Caco-2 (cell line): ENCODE measurements around the gene MRPL33. TPM values are rescaled to one million over a fixed set of nuclear protein-coding genes. Genes with fewer than 3 reads are reported as not detected.

Source experiments
- BruUV-seq: library from RNA; stranded (reverse); fragments of 400-500 nt; replicated peaks from 2 replicates; lab custom pipeline; 2021; lab: Mats Ljungman, UMichigan
- CTCF ChIA-PET: fragments of 300-600 bp; sonication (Branson Sonifier 250); formaldehyde crosslinking; loops from one replicate; lab custom pipeline; 2022; ENCODE audit warnings: antibody characterized with exemption; lab: Charles Lee
- POLR2A ChIA-PET: fragments of 300-600 bp; sonication (Branson Sonifier 250); formaldehyde crosslinking; loops from one replicate; lab custom pipeline; 2022; ENCODE audit warnings: antibody characterized with exemption; lab: Charles Lee
- DNase-seq, 2 experiments: peaks; one replicate each; pipeline versions ENCODE4 v3.0.0 to v3.0.0-alpha.2; 2020 to 2022
- H3K27me3 ChIP-seq: replicated peaks from 2 replicates; pipeline ENCODE4 v1.6.0; 2011; ENCODE audit warnings: low read length; ENCODE audit not compliant: control insufficient read depth, insufficient read depth
- H3K36me3 ChIP-seq: 2 replicates; pipeline ENCODE4 v1.5.1; 2011; ENCODE audit warnings: low read length; ENCODE audit not compliant: control insufficient read depth, insufficient read depth
- H3K4me1 ChIP-seq: fragments of 250-450 bp; sonication (Bioruptor Pico); 2 replicates; pipeline ENCODE4 v1.5.1; 2020; ENCODE audit warnings: mild to moderate bottlenecking
- H3K4me3 ChIP-seq: 2 replicates; pipeline ENCODE4 v1.5.1; 2011; ENCODE audit warnings: low read depth, mild to moderate bottlenecking, control low read depth, low read length
- H3K9me3 ChIP-seq: fragments of 250-450 bp; sonication (Bioruptor Pico); 2 replicates; pipeline ENCODE4 v1.5.1; 2020; ENCODE audit warnings: mild to moderate bottlenecking, moderate library complexity
- H3K27ac Mint-ChIP-seq: one replicate; pipeline ENCODE4 v1.8.0; 2022; ENCODE audit warnings: mixed read lengths; ENCODE audit not compliant: unreplicated experiment
- H3K27me3 Mint-ChIP-seq: one replicate; pipeline ENCODE4 v1.8.0; 2022; ENCODE audit warnings: mixed read lengths; ENCODE audit not compliant: insufficient read depth, unreplicated experiment
- H3K36me3 Mint-ChIP-seq: one replicate; pipeline ENCODE4 v1.8.0; 2022; ENCODE audit warnings: mild to moderate bottlenecking, mixed read lengths; ENCODE audit not compliant: insufficient read depth, unreplicated experiment
- H3K4me1 Mint-ChIP-seq: one replicate; pipeline ENCODE4 v1.8.0; 2022; ENCODE audit warnings: low read depth, mixed read lengths; ENCODE audit not compliant: unreplicated experiment
- H3K4me3 Mint-ChIP-seq: one replicate; pipeline ENCODE4 v1.8.0; 2022; ENCODE audit warnings: mild to moderate bottlenecking, moderate library complexity, mixed read lengths; ENCODE audit not compliant: unreplicated experiment
- H3K9me3 Mint-ChIP-seq: one replicate; pipeline ENCODE4 v1.8.0; 2022; ENCODE audit warnings: mixed read lengths; ENCODE audit not compliant: unreplicated experiment
- CTCF ChIP-seq, 2 experiments: fragments of 200-600 bp in 1 of 2; IDR thresholded peaks; 1 replicate in 1 of 2; 2 replicates in 1 of 2; pipeline versions ENCODE4 v1.5.1 to v1.8.0; 2011 to 2022; ENCODE audit warnings: antibody characterized with exemption in 1 of 2, control low read depth in 1 of 2, inconsistent platforms in 1 of 2, low read depth in 1 of 2, low read length in 1 of 2, mild to moderate bottlenecking in 1 of 2, moderate library complexity in 1 of 2; ENCODE audit not compliant: insufficient read depth in 1 of 2, severe bottlenecking in 1 of 2, unreplicated experiment in 1 of 2
- intact Hi-C: fragments of 100-400 bp; cut with micrococcal nuclease; formaldehyde crosslinking; loops from one replicate; pipeline ENCODE4 v1.10.0; 2022; ENCODE audit not compliant: unreplicated experiment
- total RNA-seq: library from RNA; stranded (reverse); gene quantifications from 2 replicates; pipeline ENCODE4 v1.2.3, GENCODE V29; 2022

MRPL33 gene
- total RNA-seq, 1 experiment from 2014 or later = 84.9 TPM

GRCh38 chr2:27795093-27795834, 23.7 kb downstream of the MRPL33 start:
- H3K27me3 ChIP-seq = no peaks in the 10 kb centered on the region
- Mint-ChIP-seq H3K4me1 (peaks cover 39% of the 10 kb centered on the region), H3K4me3 (no peak overlapping the region), H3K36me3 (no peaks in the 10 kb centered on the region), H3K9me3 (no peaks in the 10 kb centered on the region), H3K27me3 (no peaks in the 10 kb centered on the region), H3K27ac (peak overlapping the region; percentile 51)
- intact Hi-C loops = no loop called here
- POLR2A ChIA-PET = no interaction called here
- BruUV-seq = no TSS peak
- CTCF ChIA-PET = interaction anchor here (0.6 kb wide), 1 partner anchor 72 kb away, joined by 3 read pairs; no protein-coding TSS in a partner anchor
- no peak for DNase-seq
- H3K36me3 ChIP-seq = no peaks in the 10 kb centered on the region
- no peak for TF ChIP-seq CTCF (IDR thresholded peaks at IDR 0.05; ENCODE audit: insufficient read depth in 1 of 2, low read depth in 1 of 2, low read length in 1 of 2, severe bottlenecking in 1 of 2, unreplicated experiment in 1 of 2)
- H3K9me3 ChIP-seq = no peaks in the 10 kb centered on the region; the same call in 1 of the 2 replicates
- peaks cover 26% of the 10 kb centered on the region for H3K4me1 ChIP-seq
- no peak overlapping the region for H3K4me3 ChIP-seq

- Histone ChIP-seq H3K4me3 (no peak overlapping the region), H3K9me3 (no peaks in the 10 kb centered on the region), H3K27me3 (no peaks in the 10 kb centered on the region), H3K36me3 (no peaks in the 10 kb centered on the region), H3K4me1 (peaks cover 33% of the 10 kb centered on the region)
- H3K27ac Mint-ChIP-seq = peak overlapping the region; percentile 51
- no peaks in the 10 kb centered on the region for H3K36me3 Mint-ChIP-seq
- no peak for DNase-seq
- intact Hi-C loops = no loop called here
- no TSS peak for BruUV-seq
- ChIA-PET CTCF (interaction anchor here (0.6 kb wide), 1 partner anchor 72 kb away, joined by 3 read pairs; no protein-coding TSS in a partner anchor), POLR2A (no interaction called here)
- no peaks in the 10 kb centered on the region for H3K9me3 Mint-ChIP-seq
- H3K27me3 Mint-ChIP-seq = no peaks in the 10 kb centered on the region
- no peak overlapping the region for H3K4me3 Mint-ChIP-seq
- H3K4me1 Mint-ChIP-seq = peaks cover 45% of the 10 kb centered on the region
- no peak for TF ChIP-seq CTCF (IDR thresholded peaks at IDR 0.05; ENCODE audit: insufficient read depth in 1 of 2, low read depth in 1 of 2, low read length in 1 of 2, severe bottlenecking in 1 of 2, unreplicated experiment in 1 of 2)
These were observed 24.4 kb downstream of the MRPL33 start for GRCh38 chr2:27795868-27796277.

- no peaks in the 10 kb centered on the region for H3K9me3 ChIP-seq
- H3K4me1 Mint-ChIP-seq = peaks cover 49% of the 10 kb centered on the region
- intact Hi-C loops = no loop called here
- ChIA-PET CTCF (interaction anchor here (0.9 kb wide), 1 partner anchor 44 kb away, joined by 4 read pairs; no protein-coding TSS in a partner anchor), POLR2A (no interaction called here)
- no peaks in the 10 kb centered on the region for H3K9me3 Mint-ChIP-seq
- H3K36me3 ChIP-seq = no peaks in the 10 kb centered on the region
- no peak for TF ChIP-seq CTCF (IDR thresholded peaks at IDR 0.05; ENCODE audit: insufficient read depth in 1 of 2, low read depth in 1 of 2, low read length in 1 of 2, severe bottlenecking in 1 of 2, unreplicated experiment in 1 of 2)
- no peak for DNase-seq
- H3K4me1 ChIP-seq = peaks cover 34% of the 10 kb centered on the region
- BruUV-seq = no TSS peak
- no peak overlapping the region for H3K4me3 ChIP-seq
- H3K27ac Mint-ChIP-seq = peak overlapping the region; percentile 85
- H3K36me3 Mint-ChIP-seq = no peaks in the 10 kb centered on the region
- H3K27me3 ChIP-seq = no peaks in the 10 kb centered on the region
- no peaks in the 10 kb centered on the region for H3K27me3 Mint-ChIP-seq
- no peak overlapping the region for H3K4me3 Mint-ChIP-seq
These were observed 25.6 kb downstream of the MRPL33 start for GRCh38 chr2:27796791-27797765.
